GM23248 (cell line): ENCODE results near the gene KRTDAP. TPM values are rescaled to one million over a fixed set of nuclear protein-coding genes. Genes with fewer than 3 reads are reported as not detected.
A peak's percentile ranks its signal among the peaks of the same experiment; 100 is the strongest.
"Not testable (repeated sequence)": the region's sequence is repeated elsewhere in the genome, so short reads cannot be mapped to it uniquely, and the experiment has no call there.

Experiments
- DNase-seq: peaks from one replicate; pipeline ENCODE4 v3.0.0-alpha.2; 2015
- H2AFZ ChIP-seq: fragments of 200-600 bp; sonication (generic); 2 replicates; pipeline ENCODE4 v1.6.1; 2016; ENCODE audit warnings: antibody characterized with exemption
- H3F3A ChIP-seq: fragments of 200-600 bp; sonication (generic); 2 replicates; pipeline ENCODE4 v1.6.1; 2016; ENCODE audit warnings: mild to moderate bottlenecking, antibody characterized with exemption, mixed run types; ENCODE audit not compliant: insufficient read depth
- H3K27ac ChIP-seq: fragments of 200-600 bp; sonication (generic); 2 replicates; pipeline ENCODE4 v1.5.1; 2016; ENCODE audit warnings: mild to moderate bottlenecking
- H3K27me3 ChIP-seq: fragments of 200-600 bp; sonication (generic); replicated peaks from 2 replicates; pipeline ENCODE4 v1.6.1; 2016; ENCODE audit warnings: mild to moderate bottlenecking; ENCODE audit not compliant: insufficient read depth
- H3K36me3 ChIP-seq: fragments of 200-600 bp; sonication (generic); 2 replicates; pipeline ENCODE4 v1.6.1; 2016; ENCODE audit warnings: low read depth, mild to moderate bottlenecking
- H3K4me1 ChIP-seq: fragments of 200-600 bp; sonication (generic); 2 replicates; pipeline ENCODE4 v1.6.1; 2016; ENCODE audit warnings: mild to moderate bottlenecking; ENCODE audit not compliant: insufficient read depth
- H3K4me2 ChIP-seq: fragments of 200-600 bp; sonication (generic); one replicate; pipeline ENCODE4 v1.6.1; 2016; ENCODE audit warnings: mild to moderate bottlenecking; ENCODE audit not compliant: unreplicated experiment
- H3K4me3 ChIP-seq: fragments of 200-600 bp; sonication (generic); 2 replicates; pipeline ENCODE4 v1.5.1; 2016; ENCODE audit warnings: mild to moderate bottlenecking
- H3K79me2 ChIP-seq: fragments of 200-600 bp; sonication (generic); 2 replicates; pipeline ENCODE4 v1.6.1; 2016; ENCODE audit warnings: mild to moderate bottlenecking; ENCODE audit not compliant: insufficient read depth
- H3K9ac ChIP-seq: fragments of 200-600 bp; sonication (generic); 2 replicates; pipeline ENCODE4 v1.6.1; 2016; ENCODE audit warnings: mild to moderate bottlenecking
- H3K9me2 ChIP-seq: fragments of 200-600 bp; sonication (generic); 2 replicates; pipeline ENCODE4 v1.6.1; 2016; ENCODE audit warnings: mixed run types, mild to moderate bottlenecking, moderate library complexity; ENCODE audit not compliant: insufficient read depth
- H3K9me3 ChIP-seq: fragments of 200-600 bp; sonication (generic); one replicate; pipeline ENCODE4 v1.6.1; 2017; ENCODE audit warnings: low read depth
- H4K20me1 ChIP-seq: fragments of 200-600 bp; sonication (generic); 2 replicates; pipeline ENCODE4 v1.6.0; 2016; ENCODE audit not compliant: insufficient read depth
- EZH2 ChIP-seq: fragments of 200-600 bp; sonication (generic); IDR thresholded peaks from 2 replicates; pipeline ENCODE4 v1.6.1; 2018; ENCODE audit warnings: antibody characterized with exemption, mild to moderate bottlenecking; ENCODE audit not compliant: insufficient read depth, poor library complexity, severe bottlenecking
- EZH2phosphoT487 ChIP-seq: fragments of 200-600 bp; sonication (generic); IDR thresholded peaks from 2 replicates; pipeline ENCODE4 v1.6.1; 2018; ENCODE audit warnings: antibody characterized with exemption, moderate library complexity, mild to moderate bottlenecking, low read depth; ENCODE audit not compliant: insufficient read depth
- WGBS, 2 experiments: methylation state at CpG; one replicate each; pipeline ENCODE4 v1.1.6; 2015 to 2017; ENCODE audit warnings: low lambda C conversion rate in 2 of 2, low coverage in 1 of 2; ENCODE audit errors: missing lambda C conversion rate in 2 of 2; 5-methylcytosine and 5-hydroxymethylcytosine counted together
- in situ Hi-C: fragments of 300-500 bp; cut with MboI; formaldehyde crosslinking; loops from 2 replicates; pipeline ENCODE4 v1.15.0; 2020
- polyA plus RNA-seq: library from polyadenylated mRNA; unstranded; fragments of >200 nt; fragmentation: Nextera tagmentation; extraction: Ambion mirVana; gene quantifications from 2 replicates; pipeline ENCODE4 v1.2.1, GENCODE V29; 2016
- total RNA-seq: library from RNA; depleted of rRNA; stranded (reverse); fragments of >200 nt; shearing (Covaris generic); gene quantifications from 2 replicates; pipeline ENCODE4 v1.2.3, GENCODE V29; 2014

KRTDAP gene
- total and polyA plus RNA-seq, 2 experiments from 2014 or later = not detected

- TF ChIP-seq EZH2 = no peak
- no peak for TF ChIP-seq EZH2phosphoT487
- Histone ChIP-seq H4K20me1 (no peaks in the 10 kb centered on the region), H3K27ac (no peak overlapping the region), H3K9me3 (no peaks in the 10 kb centered on the region), H3K9me2 (no peaks in the 10 kb centered on the region), H3F3A (no peaks in the 10 kb centered on the region), H3K4me3 (no peak overlapping the region), H3K27me3 (peaks cover 28% of the 10 kb centered on the region), H3K4me1 (no peaks in the 10 kb centered on the region), H3K9ac (no peak overlapping the region), H3K4me2 (no peak overlapping the region), H2AFZ (no peak overlapping the region), H3K36me3 (no peaks in the 10 kb centered on the region), H3K79me2 (no peaks in the 10 kb centered on the region)
- 67 to 72% methylated on average over 8 of the region's 8 CpGs for WGBS, 2 experiments
- DNase-seq = no peak
- in situ Hi-C loops = no loop called here
These were observed 18.3 kb downstream of the KRTDAP start for GRCh38 chr19:35471946-35472345.

GRCh38 chr19:35471075-35471474 is 19.2 kb downstream of the KRTDAP start:
- H3K36me3 ChIP-seq, H3K9ac ChIP-seq, H3K4me1 ChIP-seq, in situ Hi-C loops, H3K27ac ChIP-seq, H2AFZ ChIP-seq, H3K79me2 ChIP-seq, DNase-seq, H3K9me2 ChIP-seq, H3K9me3 ChIP-seq, H3F3A ChIP-seq, H4K20me1 ChIP-seq, H3K4me3 ChIP-seq, H3K4me2 ChIP-seq: not testable (repeated sequence)
- 73 to 79% methylated on average over 4 of the region's 4 CpGs for WGBS, 2 experiments
- H3K27me3 ChIP-seq = peaks cover 28% of the 10 kb centered on the region

GRCh38 chr19:35470128-35470527 is 20.1 kb downstream of the KRTDAP start:
- H3K27me3 ChIP-seq = peaks cover 32% of the 10 kb centered on the region
- no peaks in the 10 kb centered on the region for H3K79me2 ChIP-seq
- no peak overlapping the region for H3K9ac ChIP-seq

GRCh38 chr19:35468637-35469036 is 21.6 kb downstream of the KRTDAP start:
- no peaks in the 10 kb centered on the region for H3K36me3 ChIP-seq
- H3K27ac ChIP-seq = no peak overlapping the region
- no peak overlapping the region for H3K4me3 ChIP-seq
- H3K4me1 ChIP-seq = no peaks in the 10 kb centered on the region
- TF ChIP-seq EZH2phosphoT487 (no peak), EZH2 (no peak)
- no peak overlapping the region for H3K9ac ChIP-seq
- H2AFZ ChIP-seq = no peak overlapping the region
- H3K9me3 ChIP-seq = no peaks in the 10 kb centered on the region
- H3F3A ChIP-seq = no peaks in the 10 kb centered on the region
- DNase-seq = peak; percentile 56
- H3K9me2 ChIP-seq = no peaks in the 10 kb centered on the region
- H4K20me1 ChIP-seq = no peaks in the 10 kb centered on the region
- no peak overlapping the region for H3K4me2 ChIP-seq
- in situ Hi-C loops = no loop called here
- WGBS, 2 experiments = 0 to 3% methylated on average over 2 of the region's 2 CpGs
- no peaks in the 10 kb centered on the region for H3K79me2 ChIP-seq
- peaks cover 35% of the 10 kb centered on the region for H3K27me3 ChIP-seq

More at GRCh38 chr19:35470128-35470527, 20.1 kb downstream of the KRTDAP start:
- in situ Hi-C loops = no loop called here
- no peaks in the 10 kb centered on the region for H3K4me1 ChIP-seq
- no peaks in the 10 kb centered on the region for H3K9me2 ChIP-seq
- H2AFZ ChIP-seq = no peak overlapping the region
- WGBS, 2 experiments = 53 to 61% methylated on average over 7 of the region's 7 CpGs
- no peak for DNase-seq
- H3K27ac ChIP-seq = no peak overlapping the region
- H3K36me3 ChIP-seq = no peaks in the 10 kb centered on the region
- H3K4me3 ChIP-seq = no peak overlapping the region
- H3K4me2 ChIP-seq = no peak overlapping the region
- no peaks in the 10 kb centered on the region for H3K9me3 ChIP-seq
- TF ChIP-seq EZH2 = no peak
- no peak for TF ChIP-seq EZH2phosphoT487
- H3F3A ChIP-seq = no peaks in the 10 kb centered on the region
- no peaks in the 10 kb centered on the region for H4K20me1 ChIP-seq

- no peaks in the 10 kb centered on the region for H3K36me3 ChIP-seq
- no peaks in the 10 kb centered on the region for H4K20me1 ChIP-seq
- no peaks in the 10 kb centered on the region for H3F3A ChIP-seq
- in situ Hi-C loops = no loop called here
- H3K27me3 ChIP-seq = peaks cover 32% of the 10 kb centered on the region
- H2AFZ ChIP-seq = no peak overlapping the region
- no peak overlapping the region for H3K4me2 ChIP-seq
- no peaks in the 10 kb centered on the region for H3K79me2 ChIP-seq
- no peak overlapping the region for H3K9ac ChIP-seq
- no peaks in the 10 kb centered on the region for H3K4me1 ChIP-seq
- H3K9me3 ChIP-seq = no peaks in the 10 kb centered on the region
- 7 to 37% methylated on average over 1 of the region's 1 CpG for WGBS, 2 experiments
- no peaks in the 10 kb centered on the region for H3K9me2 ChIP-seq
- no peak for DNase-seq
- no peak overlapping the region for H3K27ac ChIP-seq
- no peak overlapping the region for H3K4me3 ChIP-seq
- TF ChIP-seq EZH2 (no peak), EZH2phosphoT487 (no peak)
These were observed 24.0 kb downstream of the KRTDAP start for GRCh38 chr19:35466259-35466658.

- H3K79me2 ChIP-seq, in situ Hi-C loops, H3K4me3 ChIP-seq, H2AFZ ChIP-seq, H3F3A ChIP-seq, H3K36me3 ChIP-seq, H3K9me2 ChIP-seq, H3K4me1 ChIP-seq, H4K20me1 ChIP-seq, H3K9me3 ChIP-seq, H3K27ac ChIP-seq, DNase-seq, H3K9ac ChIP-seq, H3K4me2 ChIP-seq: not testable (repeated sequence)
- peaks cover 15% of the 10 kb centered on the region for H3K27me3 ChIP-seq
- WGBS, 2 experiments = 66 to 68% methylated on average over 7 of the region's 7 CpGs
These were observed 27.3 kb downstream of the KRTDAP start for GRCh38 chr19:35462956-35463355.
